HG03457 (cell line): ENCODE results near the gene CEP126.

Experiments
- ATAC-seq: cut with Tn5 transposase; IDR thresholded peaks from one replicate; pipeline ENCODE4 v1.9.1; 2021; ENCODE audit warnings: moderate number of reproducible peaks; ENCODE audit not compliant: unreplicated experiment

The CEP126 gene

DNA sequence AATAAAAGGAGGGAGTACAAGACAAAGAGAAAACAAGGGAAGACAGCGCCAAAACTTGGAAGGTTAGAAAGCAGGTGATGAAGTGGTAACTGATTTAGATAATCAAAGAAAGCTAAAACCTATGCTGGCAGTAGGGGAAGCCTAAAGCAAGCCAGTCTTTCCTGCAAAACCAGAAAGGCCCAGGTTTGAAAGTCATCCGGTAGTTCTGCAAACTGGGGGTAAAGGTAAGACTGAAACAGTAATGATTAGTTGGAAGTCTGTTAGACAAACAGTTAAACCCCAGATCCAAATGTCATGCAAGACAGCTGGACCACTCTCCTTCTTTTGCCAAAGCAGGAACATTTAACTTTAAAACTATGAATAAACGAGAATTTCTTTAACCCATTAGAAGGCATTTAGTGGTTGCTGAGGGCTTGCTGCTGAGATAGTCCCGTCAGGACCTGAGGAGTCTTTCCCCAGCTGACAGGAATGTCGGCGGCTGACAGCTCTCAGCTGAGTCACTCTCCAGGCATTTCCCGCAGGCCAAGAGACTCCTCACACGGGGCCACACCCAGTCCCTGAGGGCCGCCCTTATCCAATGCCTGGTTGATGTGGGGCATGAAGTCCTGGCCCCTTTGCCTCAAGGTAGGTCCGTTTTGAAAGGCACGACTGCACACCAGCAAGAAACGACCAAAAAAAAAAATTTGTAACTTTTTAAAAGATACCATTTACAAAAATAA is 96.1 kb downstream of the CEP126 start:
- ATAC-seq: no peak

DNA sequence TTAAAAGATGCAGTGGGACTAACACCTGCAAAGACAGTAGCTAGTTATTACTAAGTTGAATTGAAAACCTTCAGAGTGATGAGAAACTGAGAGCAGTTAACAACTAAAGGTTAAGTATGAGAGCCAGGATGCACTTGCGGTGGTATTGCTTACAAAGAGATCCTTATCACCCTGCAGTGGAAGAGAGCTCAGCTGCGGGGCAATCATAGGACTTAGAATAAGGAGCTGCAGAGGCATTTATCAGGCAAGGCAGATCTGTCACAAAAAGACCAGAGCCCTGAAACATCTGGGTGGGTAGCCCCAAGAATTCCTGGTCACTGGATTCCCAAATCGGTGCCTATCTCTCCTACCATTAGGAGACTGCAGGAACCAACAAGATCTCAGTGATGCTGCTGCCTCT is 98.1 kb downstream of the CEP126 start:
- no peak for ATAC-seq

DNA sequence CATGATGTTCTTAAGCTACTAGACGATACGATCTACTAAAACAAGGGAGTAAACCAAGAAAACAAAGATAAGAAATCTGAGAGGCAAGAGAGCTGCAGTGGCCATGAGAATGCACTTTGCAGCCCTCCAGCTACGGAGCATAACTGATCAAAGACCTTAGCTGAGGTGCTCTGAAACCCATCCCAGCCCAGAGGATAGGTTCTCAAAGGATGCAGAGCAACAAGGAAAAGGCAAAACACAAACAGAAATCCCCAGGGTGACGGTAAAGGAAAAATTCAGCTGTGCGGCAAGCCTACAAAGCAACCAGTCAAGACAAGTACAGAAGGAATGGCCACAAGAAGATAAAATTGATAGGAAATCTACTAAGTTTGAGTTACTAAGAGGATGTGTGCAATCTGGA is 99.9 kb downstream of the CEP126 start:
- no peak for ATAC-seq

DNA sequence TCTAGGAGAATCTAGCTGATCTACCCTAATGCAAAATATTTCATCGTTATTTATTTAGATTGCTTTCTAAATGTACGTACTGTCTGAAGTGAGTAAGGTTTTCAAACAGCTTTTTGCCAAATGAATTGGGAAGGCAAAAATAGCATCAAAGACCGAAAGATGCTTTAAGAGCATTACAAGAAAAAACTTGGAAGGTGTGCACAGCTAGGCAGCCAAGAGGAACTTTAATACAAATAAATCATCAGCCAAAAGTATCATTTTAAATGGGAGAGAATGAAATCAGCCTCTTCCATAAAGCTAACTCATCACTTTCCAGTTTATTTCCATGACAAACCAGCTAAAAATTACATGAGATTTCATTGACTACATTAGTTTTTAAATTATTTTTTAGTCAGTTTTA is 102.2 kb downstream of the CEP126 start:
- no peak for ATAC-seq

DNA sequence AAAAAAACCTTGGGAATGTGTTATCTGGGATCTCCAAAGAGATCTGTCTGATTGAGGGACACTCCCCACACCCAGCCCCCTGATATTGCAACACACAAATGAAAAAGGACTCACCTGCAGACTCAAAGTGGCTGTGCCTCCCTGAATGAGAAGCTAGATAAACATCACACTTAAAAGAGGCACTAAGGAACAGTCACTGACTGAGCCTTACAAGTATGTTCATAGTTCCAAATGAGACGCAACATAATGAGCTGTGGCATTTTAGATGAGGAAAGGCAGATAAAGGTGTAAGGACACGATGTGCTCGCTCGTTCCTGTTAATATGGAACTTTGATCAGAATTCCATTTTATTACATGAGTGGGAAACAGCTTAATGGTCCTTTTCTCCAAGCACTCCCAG is 111.4 kb downstream of the CEP126 start:
- no peak for ATAC-seq

DNA sequence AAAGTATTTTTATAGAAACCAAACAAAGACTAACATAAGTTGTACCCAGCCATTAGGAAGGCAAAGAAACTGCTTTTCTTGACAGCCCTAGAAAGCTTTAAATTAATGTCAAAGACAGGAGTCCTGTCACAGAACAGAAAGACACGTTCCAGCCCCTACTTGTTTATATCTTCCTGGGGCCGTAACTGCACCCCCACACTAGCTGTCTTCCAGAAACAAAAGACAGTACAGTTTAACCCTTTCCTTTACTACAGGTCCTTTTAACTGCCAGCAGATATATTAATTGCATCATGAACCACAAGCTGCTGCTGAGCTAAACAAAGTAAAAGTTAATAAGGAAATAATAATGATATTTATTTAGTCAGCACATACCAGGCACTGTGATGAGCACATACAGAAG is 112.1 kb downstream of the CEP126 start:
- ATAC-seq: no peak

DNA sequence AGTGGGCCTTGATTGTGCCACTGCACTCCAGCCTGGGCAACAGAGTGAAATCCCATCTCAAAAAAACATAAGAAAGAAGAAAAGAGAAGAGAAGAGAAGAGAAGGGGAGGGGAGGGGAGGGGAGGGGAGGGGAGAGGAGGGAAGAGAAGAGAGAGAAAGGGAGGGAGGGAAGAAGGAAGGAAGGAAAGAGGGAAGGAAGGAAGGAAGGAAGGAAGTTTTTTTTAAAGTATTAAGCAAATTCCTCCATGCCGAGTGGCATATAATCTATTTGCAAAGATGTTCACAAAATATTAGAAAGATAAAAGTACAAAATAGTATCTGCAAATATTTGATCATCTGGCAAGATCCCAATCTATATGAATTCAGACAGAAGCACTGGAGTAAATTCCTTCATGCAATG is 121.9 kb downstream of the CEP126 start:
- ATAC-seq: no peak

DNA sequence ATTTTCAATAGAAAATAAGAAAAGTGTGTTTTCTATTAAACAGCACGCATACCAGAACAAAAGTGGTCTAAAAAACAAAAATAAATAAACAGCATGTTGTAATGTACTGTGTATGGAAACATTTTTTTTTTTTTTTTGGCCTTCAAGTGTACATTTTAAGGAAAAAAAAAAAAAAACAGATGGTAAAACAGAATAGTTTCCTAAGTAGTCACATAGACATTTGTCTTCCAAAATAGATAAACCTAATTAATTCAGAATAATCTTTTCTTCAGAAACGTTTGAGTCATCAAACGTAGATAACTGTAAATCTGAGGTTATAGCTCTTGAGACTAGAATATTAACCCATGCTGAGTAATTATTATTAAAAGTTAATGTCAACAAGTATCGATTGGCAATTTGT is 132.0 kb downstream of the CEP126 start:
- ATAC-seq: no peak

DNA sequence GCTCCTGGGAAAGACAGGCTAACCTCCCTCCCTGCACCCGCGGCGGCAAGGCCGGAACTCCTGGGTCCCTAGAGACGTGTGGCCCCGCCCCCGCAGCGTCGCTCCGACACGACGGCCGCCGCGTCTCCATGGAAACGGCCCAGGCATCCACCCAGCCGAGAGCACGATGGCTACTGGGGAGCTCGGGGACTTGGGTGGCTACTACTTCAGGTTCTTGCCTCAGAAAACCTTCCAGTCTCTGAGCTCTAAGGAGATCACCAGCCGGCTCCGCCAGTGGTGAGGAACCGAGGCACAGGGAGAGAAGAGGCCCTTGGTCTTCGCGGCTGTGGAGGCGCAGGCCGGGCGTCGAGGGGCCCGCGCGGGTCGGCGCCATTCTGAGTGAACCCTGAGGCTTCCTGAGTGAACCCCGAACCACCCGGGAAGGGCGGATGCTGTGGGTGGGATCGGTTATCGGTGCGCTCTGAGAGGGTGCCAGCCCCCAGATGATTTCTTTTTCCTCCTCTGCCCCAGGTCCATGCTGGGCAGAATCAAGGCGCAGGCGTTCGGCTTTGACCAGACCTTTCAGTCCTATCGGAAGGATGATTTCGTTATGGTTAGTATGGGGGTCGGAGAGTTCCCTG is 132.6 kb downstream of the CEP126 start, which contains the start of gene CFAP300:
CFAP300 (plus strand) TSS at position 133 of the 620 bp plus-strand sequence; CDS start at position 167, 34 bp downstream.
- no peak for ATAC-seq
